ENCODE measurements around the gene SYNDIG1. TPM values are rescaled to one million over a fixed set of nuclear protein-coding genes. Genes with fewer than 3 reads are reported as not detected.
"Not testable (repeated sequence)": the region's sequence is repeated elsewhere in the genome, so short reads cannot be mapped to it uniquely, and the experiment has no call there.

The SYNDIG1 gene
- total RNA-seq, 2 experiments from 2014 or later, result not detected

DNA sequence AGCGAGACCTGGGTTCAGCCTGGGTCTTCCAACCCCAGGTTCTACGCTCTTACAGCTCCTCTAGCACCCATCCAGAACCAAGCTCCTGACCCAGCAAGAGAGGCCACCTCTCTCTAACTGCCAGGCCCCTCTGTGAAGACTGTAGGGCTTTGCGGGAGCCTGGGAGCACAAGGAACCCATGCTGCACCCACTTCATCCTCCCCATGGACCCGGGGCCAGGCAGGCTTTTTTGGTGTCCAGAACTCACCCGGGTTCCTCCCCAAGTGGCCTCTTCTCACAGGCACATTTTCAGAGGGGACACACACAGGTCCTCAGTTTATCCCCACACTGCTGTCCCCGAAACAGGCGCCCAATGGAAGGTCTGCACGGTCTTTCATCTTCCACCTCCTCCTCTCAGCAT is 145.9 kb downstream of the SYNDIG1 start:
- Mint-ChIP-seq H3K27ac (no peak overlapping the region), H3K36me3 (no peaks in the 10 kb centered on the region), H3K4me1 (ENCODE audit: low read depth) (no peaks in the 10 kb centered on the region), H3K9me3 (no peaks in the 10 kb centered on the region), H3K27me3 (no peaks in the 10 kb centered on the region), H3K4me3 (no peak overlapping the region)
- CTCF ChIA-PET, result no interaction called here
- no peak for DNase-seq
- intact Hi-C loops (cut with micrococcal nuclease), result no loop called here
- POLR2A ChIA-PET, result no interaction called here

DNA sequence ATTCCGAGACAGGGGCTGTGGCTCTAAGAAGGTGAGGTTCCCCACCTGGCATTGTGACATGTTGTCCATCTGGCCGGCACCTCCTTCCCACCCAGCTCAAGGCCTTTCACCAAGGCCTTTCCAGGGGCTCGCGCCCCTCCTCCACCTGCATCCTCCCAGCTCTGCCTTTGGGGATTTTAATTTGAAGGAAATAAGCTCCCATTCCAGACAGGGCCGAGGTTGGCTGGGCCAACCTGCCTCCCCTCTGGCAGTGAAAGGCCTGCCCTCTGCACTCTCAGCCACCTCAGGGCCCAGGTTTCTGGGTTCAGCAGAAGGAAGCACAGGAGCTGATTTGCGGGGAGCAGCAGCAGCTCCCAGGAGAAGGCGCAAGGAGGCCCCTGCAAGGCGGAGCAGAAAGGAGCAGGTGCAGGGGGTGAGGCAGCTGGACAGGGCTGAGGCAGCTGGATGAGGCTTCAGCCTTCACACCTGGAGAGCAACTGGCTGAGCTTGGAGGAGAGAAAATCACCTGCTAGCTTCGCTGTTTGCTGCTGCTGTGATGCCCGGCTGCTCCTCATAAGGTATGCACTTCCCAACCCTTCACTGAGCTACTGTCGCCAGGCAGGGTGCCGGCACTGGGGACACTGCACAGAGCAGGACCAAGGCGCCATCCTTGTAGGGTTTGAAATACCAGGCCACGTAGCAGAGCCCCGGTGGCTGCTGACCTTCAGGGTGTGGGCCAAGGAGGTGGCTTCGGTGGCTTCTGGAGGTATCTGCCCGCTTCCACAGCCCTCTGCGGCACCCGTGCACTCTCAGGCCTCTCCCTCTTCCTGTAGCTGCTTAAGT is 147.0 kb downstream of the SYNDIG1 start:
- intact Hi-C loops (cut with micrococcal nuclease), result no loop called here
- POLR2A ChIA-PET, result no interaction called here
- CTCF ChIA-PET, result no interaction called here
- H3K27ac Mint-ChIP-seq, result no peak overlapping the region
- no peak overlapping the region for H3K4me3 Mint-ChIP-seq
- no peaks in the 10 kb centered on the region for H3K9me3 Mint-ChIP-seq
- H3K27me3 Mint-ChIP-seq, result no peaks in the 10 kb centered on the region
- H3K4me1 Mint-ChIP-seq (ENCODE audit: low read depth), result no peaks in the 10 kb centered on the region
- DNase-seq, result no peak
- no peaks in the 10 kb centered on the region for H3K36me3 Mint-ChIP-seq

DNA sequence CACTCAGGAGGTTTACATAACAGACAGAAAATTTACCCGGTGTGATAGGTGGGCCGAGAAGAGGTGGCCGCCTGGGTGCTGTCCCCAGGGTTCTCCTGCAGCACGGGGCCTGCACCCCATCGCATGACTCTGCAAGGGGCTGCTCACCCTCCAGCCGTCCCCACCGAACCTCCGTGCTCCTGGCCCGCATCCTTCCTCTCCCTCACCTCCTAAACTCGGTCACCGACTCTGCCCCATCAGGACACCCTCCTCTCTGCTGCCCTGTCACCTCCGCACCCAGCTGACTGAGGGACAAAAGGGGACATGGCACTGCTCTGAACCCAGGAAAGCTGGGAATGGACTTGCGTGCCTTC is 147.6 kb downstream of the SYNDIG1 start:
- POLR2A ChIA-PET, result no interaction called here
- H3K4me3 Mint-ChIP-seq, result no peak overlapping the region
- H3K27ac Mint-ChIP-seq, result no peak overlapping the region
- H3K36me3 Mint-ChIP-seq, result no peaks in the 10 kb centered on the region
- CTCF ChIA-PET, result no interaction called here
- no peaks in the 10 kb centered on the region for H3K4me1 Mint-ChIP-seq (ENCODE audit: low read depth)
- no peaks in the 10 kb centered on the region for H3K9me3 Mint-ChIP-seq
- no peak for DNase-seq
- H3K27me3 Mint-ChIP-seq, result no peaks in the 10 kb centered on the region
- intact Hi-C loops (cut with micrococcal nuclease), result no loop called here

DNA sequence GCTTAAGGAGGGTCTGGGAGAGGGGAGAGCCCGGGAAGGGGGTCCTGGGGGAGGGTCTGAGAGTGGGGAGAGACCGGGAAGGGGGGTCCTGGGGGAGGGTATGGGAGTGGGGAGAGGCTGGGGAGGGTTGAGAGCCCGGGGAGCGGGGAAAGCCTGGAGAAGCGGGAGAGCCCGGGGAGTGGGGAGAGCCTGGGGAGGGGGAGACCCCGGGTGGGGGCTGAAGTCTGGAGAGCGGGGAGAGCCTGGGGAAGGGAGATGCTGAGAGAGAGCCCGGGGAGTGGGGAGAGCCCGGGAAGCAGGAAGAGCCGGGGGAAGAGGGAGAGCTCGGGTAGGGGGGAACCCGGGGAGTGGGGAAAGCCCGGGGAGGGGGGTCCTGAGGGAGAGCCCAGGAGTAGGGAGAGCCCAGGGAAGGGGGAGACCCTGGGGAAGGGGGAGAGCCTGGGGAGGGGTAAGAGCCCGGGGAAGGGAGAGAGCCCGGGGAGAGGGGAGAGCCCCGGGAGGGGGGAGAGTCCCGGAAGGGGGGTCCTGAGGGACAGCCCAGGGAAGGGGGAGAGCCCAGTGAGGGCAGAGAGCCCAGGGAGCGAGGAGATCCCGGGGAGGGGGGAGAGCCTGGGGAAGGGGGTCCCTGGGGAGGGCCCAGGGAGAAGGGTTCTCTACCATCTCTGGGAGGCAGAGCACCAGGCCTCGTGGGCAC is 148.5 kb downstream of the SYNDIG1 start:
- Mint-ChIP-seq H3K4me1 (ENCODE audit: low read depth) (no peaks in the 10 kb centered on the region), H3K36me3 (no peaks in the 10 kb centered on the region), H3K27ac (no peak overlapping the region), H3K9me3 (no peaks in the 10 kb centered on the region), H3K4me3 (no peak overlapping the region), H3K27me3 (no peaks in the 10 kb centered on the region)
- no peak for DNase-seq
- intact Hi-C loops (cut with micrococcal nuclease), result no loop called here
- ChIA-PET POLR2A (interaction anchor here (0.6 kb wide), 1 partner anchor 612 kb away, joined by 4 read pairs; no protein-coding TSS in a partner anchor), CTCF (no interaction called here)

DNA sequence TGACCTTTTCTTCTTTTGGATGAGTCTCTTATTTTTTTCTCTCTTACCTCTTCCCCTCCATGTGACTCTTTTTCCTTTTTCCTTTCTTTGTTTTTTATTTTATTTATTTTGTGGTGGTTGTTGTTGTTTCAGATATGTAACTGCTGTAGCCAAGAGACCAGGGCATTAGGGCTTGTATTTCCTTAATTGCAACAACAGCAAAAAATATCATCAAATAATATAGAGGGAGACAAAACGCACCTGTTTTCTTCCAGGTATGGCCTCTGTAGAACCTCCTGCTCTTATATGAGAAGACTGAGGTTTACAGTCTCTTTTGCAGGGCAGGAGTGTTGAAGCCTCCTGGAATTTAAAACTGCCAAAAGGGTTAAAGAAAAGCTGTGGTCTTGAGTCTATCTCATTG is 149.3 kb downstream of the SYNDIG1 start:
- intact Hi-C loops (cut with micrococcal nuclease), result no loop called here
- no peak overlapping the region for H3K27ac Mint-ChIP-seq
- no peaks in the 10 kb centered on the region for H3K27me3 Mint-ChIP-seq
- no peak for DNase-seq
- no peak overlapping the region for H3K4me3 Mint-ChIP-seq
- no peaks in the 10 kb centered on the region for H3K9me3 Mint-ChIP-seq
- CTCF ChIA-PET, result no interaction called here
- H3K36me3 Mint-ChIP-seq, result no peaks in the 10 kb centered on the region
- no peaks in the 10 kb centered on the region for H3K4me1 Mint-ChIP-seq (ENCODE audit: low read depth)
- POLR2A ChIA-PET, result no interaction called here

DNA sequence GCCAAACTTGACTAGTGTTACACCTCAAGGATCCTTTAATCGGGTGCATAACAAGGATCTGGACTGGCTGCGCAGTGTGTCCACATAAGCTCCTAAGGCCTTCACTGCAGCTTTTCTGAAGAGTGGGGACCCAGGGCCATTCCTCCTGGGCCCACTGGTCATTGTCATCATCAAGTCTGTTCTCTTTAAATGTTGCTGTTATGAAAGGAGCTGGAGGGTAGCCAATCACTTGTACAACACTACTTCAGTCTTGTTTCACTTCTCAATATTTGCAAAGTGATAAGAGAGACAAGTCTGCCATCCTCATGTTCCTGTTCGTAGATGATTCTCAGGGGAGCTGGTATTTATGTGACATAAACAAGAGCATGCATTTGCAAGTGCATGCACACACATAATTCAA is 149.8 kb downstream of the SYNDIG1 start:
- no peaks in the 10 kb centered on the region for H3K36me3 Mint-ChIP-seq
- POLR2A ChIA-PET, result no interaction called here
- no peaks in the 10 kb centered on the region for H3K4me1 Mint-ChIP-seq (ENCODE audit: low read depth)

DNA sequence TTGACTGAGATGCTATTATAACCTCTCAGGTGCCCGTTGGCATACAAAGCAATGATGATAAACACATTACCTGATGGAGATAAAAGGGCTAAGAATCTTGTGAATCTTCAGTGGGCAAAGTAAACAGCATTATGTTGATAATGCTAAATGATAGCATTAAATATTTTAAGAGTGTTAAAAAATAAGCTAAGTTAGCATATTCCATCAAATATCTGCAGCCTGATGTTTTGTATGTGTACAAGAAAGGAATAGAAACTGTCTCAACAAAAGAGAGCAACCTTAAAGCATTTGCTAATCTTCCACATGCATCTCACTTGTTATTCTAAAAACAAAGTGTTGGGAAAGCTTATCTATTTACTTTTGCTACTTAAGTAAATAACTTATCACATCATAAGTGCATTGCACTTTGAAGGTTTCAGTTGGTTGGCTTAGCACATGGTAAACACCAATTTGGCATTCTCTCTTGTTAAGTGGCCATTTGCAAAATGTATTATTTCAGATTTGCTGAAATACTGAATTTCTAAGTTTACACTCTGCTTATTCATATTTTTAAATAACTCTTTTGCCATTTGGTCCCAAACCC is 151.6 kb downstream of the SYNDIG1 start:
- ChIA-PET POLR2A (no interaction called here), CTCF (no interaction called here)
- Mint-ChIP-seq H3K36me3 (no peaks in the 10 kb centered on the region), H3K9me3 (no peaks in the 10 kb centered on the region), H3K4me3 (no peak overlapping the region), H3K4me1 (ENCODE audit: low read depth) (no peaks in the 10 kb centered on the region), H3K27ac (no peak overlapping the region), H3K27me3 (no peaks in the 10 kb centered on the region)
- intact Hi-C loops (cut with micrococcal nuclease), result no loop called here
- DNase-seq, result no peak

More for the DNA sequence above, 149.8 kb downstream of the SYNDIG1 start:
- no peaks in the 10 kb centered on the region for H3K9me3 Mint-ChIP-seq
- intact Hi-C loops (cut with micrococcal nuclease), result no loop called here
- no peaks in the 10 kb centered on the region for H3K27me3 Mint-ChIP-seq
- no peak for DNase-seq
- H3K4me3 Mint-ChIP-seq, result no peak overlapping the region
- CTCF ChIA-PET, result no interaction called here
- H3K27ac Mint-ChIP-seq, result no peak overlapping the region

DNA sequence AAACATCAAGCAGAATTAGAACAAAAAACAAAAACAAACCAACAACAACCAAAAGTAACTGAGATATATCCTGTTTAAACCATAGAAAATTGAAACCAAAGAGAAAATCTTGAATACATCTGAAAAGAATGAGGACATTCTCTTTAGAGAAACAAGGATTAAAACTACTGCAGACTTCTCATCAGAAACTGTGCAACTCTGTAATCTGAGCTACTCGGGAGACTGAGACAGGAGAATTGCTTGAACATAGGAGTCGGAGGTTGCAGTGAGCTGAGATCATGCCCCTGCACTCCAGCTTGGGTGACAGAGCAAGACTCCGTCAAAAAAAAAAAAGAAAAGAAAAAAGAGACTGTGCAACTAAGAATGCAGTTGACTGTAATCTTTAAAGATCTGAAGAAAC is 153.4 kb downstream of the SYNDIG1 start:
- Mint-ChIP-seq H3K4me3 (no peak overlapping the region), H3K27me3 (no peaks in the 10 kb centered on the region), H3K36me3 (no peaks in the 10 kb centered on the region), H3K9me3 (no peaks in the 10 kb centered on the region), H3K27ac (no peak overlapping the region), H3K4me1 (ENCODE audit: low read depth) (no peaks in the 10 kb centered on the region)
- DNase-seq, result no peak
- CTCF ChIA-PET, result no interaction called here
- POLR2A ChIA-PET, result no interaction called here
- intact Hi-C loops (cut with micrococcal nuclease), result no loop called here

DNA sequence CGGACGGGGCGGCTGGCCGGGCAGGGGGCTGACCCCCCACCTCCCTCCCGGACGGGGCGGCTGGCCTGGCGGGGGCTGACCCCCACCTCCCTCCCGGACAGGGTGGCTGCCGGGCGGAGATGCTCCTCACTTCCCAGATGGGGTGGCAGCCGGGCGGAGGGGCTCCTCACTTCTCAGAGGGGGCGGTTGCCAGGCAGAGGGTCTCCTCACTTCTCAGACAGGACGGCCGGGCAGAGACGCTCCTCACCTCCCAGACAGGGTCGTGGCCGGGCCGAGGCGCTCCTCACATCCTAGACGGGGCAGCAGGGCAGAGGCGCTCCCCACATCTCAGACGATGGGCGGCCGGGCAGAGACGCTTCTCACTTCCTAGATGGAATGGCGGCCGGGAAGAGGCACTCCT is 156.7 kb downstream of the SYNDIG1 start:
- H3K4me1 Mint-ChIP-seq (ENCODE audit: low read depth); H3K27me3 Mint-ChIP-seq; H3K27ac Mint-ChIP-seq; CTCF ChIA-PET; H3K4me3 Mint-ChIP-seq; intact Hi-C loops (cut with micrococcal nuclease); H3K36me3 Mint-ChIP-seq; H3K9me3 Mint-ChIP-seq; POLR2A ChIA-PET; DNase-seq: not testable (repeated sequence)

DNA sequence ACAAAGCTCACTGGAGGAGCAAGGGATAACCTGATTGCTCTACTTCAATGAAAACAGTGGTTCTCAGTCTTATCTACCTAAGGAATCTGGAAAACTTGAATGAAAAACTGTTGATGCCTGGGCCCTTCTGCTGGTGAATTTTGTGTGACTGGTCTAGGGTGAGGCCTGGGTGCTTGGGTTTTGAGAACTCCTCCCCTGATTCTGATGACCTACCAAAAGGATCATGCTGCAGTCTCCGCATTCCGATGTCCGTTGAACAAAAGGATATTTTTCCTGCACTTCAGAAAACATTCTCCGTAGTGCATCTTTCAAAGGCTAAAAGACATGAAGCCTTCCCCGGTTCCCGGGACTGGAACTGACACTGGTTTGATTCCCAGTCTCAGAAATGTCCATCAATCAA is 157.9 kb downstream of the SYNDIG1 start:
- Mint-ChIP-seq H3K36me3 (no peaks in the 10 kb centered on the region), H3K27ac (no peak overlapping the region), H3K4me1 (ENCODE audit: low read depth) (no peaks in the 10 kb centered on the region), H3K4me3 (no peak overlapping the region), H3K9me3 (no peaks in the 10 kb centered on the region), H3K27me3 (no peaks in the 10 kb centered on the region)
- CTCF ChIA-PET, result no interaction called here
- POLR2A ChIA-PET, result no interaction called here
- no peak for DNase-seq
- intact Hi-C loops (cut with micrococcal nuclease), result no loop called here

DNA sequence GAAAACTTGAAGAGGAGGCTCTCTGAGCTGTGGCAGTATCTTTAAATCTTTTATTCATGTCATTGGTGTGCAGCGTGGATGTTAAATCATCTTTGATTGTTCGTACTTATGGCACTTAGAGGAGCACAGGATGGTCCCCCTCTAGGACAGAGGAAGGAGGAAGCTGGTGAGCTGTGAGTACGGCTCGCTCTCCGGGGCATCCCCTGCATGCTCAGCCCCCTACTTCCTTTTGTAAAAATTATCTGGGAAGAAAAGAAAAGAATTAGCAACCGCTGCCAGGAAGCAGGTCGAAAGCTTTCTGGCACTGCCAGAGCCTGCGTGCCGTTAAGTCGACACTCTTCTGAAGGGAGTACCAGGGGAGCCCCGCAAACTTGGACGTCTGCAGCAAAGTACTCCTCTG is 158.5 kb downstream of the SYNDIG1 start:
- CTCF ChIA-PET, result no interaction called here
- no peak for DNase-seq
- H3K4me1 Mint-ChIP-seq (ENCODE audit: low read depth), result no peaks in the 10 kb centered on the region
- no peaks in the 10 kb centered on the region for H3K9me3 Mint-ChIP-seq
- no peak overlapping the region for H3K4me3 Mint-ChIP-seq
- H3K27ac Mint-ChIP-seq, result no peak overlapping the region
- no peaks in the 10 kb centered on the region for H3K27me3 Mint-ChIP-seq
- intact Hi-C loops (cut with micrococcal nuclease), result no loop called here
- POLR2A ChIA-PET, result no interaction called here
- H3K36me3 Mint-ChIP-seq, result no peaks in the 10 kb centered on the region

DNA sequence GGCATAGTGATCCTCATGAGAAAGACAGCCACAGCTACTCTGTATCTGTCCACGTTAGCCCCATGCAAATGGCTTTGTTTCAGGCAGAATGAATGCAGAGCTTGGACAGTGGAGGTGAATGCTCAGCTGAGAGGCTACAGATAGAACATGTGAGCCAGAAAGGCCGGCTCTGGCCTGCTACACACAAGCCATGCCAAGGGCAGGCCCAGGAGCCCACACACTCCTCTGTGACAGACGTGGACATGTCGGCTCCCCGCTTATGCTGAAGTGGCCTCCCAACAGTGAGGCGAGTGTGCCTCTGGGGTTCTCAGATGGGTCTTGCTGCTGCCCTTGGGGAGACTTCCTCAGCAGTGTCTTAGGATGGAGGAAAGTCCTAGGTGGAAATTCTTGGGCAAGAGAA is 159.6 kb downstream of the SYNDIG1 start:
- ChIA-PET POLR2A (no interaction called here), CTCF (no interaction called here)
- Mint-ChIP-seq H3K9me3 (no peaks in the 10 kb centered on the region), H3K4me3 (no peak overlapping the region), H3K4me1 (ENCODE audit: low read depth) (no peaks in the 10 kb centered on the region), H3K27me3 (peaks cover 1% of the 10 kb centered on the region), H3K27ac (no peak overlapping the region), H3K36me3 (no peaks in the 10 kb centered on the region)
- intact Hi-C loops (cut with micrococcal nuclease), result no loop called here
- DNase-seq, result no peak

DNA sequence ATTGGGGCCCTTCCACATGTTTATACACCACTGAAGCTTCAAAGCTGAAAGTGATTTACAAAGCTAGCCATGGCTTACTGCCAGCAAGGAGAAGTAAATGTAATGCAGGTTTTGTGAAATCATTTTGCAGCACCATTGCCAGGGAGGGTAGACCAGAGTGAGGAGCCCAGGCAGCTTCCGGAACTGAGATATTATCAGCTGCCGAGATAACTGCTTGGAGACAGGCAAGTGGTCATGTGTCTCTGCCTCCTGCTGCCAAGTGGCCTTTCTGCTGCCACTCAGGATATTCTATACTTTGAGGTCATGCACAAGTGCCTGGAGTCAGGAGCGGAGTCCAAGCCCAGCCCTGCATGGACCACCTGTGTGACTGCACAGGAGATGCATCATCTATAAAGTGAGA is 160.2 kb downstream of the SYNDIG1 start:
- Mint-ChIP-seq H3K27me3 (peaks cover 2% of the 10 kb centered on the region), H3K9me3 (no peaks in the 10 kb centered on the region), H3K4me3 (no peak overlapping the region), H3K27ac (no peak overlapping the region), H3K36me3 (no peaks in the 10 kb centered on the region), H3K4me1 (ENCODE audit: low read depth) (no peaks in the 10 kb centered on the region)
- intact Hi-C loops (cut with micrococcal nuclease), result no loop called here
- POLR2A ChIA-PET, result no interaction called here
- no peak for DNase-seq
- CTCF ChIA-PET, result no interaction called here

Measured in activated CD4-positive, alpha-beta memory T cell treated with anti-CD3 and anti-CD28 coated beads for 36 hours (primary cell).